KOPT-K1 (cell line): ENCODE data around the gene IFITM2.

Source experiments
- H3K27ac ChIP-seq: fragments of 200-600 bp; sonication (generic); 2 replicates; pipeline ENCODE4 v1.5.1; 2016; ENCODE audit warnings: antibody characterized with exemption, mild to moderate bottlenecking, low read depth, low read length; ENCODE audit not compliant: poor library complexity, severe bottlenecking
- H3K36me3 ChIP-seq: fragments of 200-600 bp; sonication (generic); 2 replicates; pipeline ENCODE4 v1.5.1; 2017; ENCODE audit warnings: antibody characterized with exemption, mild to moderate bottlenecking, low read length, moderate library complexity; ENCODE audit not compliant: insufficient read depth
- H3K9me3 ChIP-seq: fragments of 200-600 bp; sonication (generic); 2 replicates; pipeline ENCODE4 v1.5.1; 2017; ENCODE audit warnings: antibody characterized with exemption, low read length, mild to moderate bottlenecking; ENCODE audit not compliant: insufficient read depth, poor library complexity, severe bottlenecking

IFITM2 gene

DNA sequence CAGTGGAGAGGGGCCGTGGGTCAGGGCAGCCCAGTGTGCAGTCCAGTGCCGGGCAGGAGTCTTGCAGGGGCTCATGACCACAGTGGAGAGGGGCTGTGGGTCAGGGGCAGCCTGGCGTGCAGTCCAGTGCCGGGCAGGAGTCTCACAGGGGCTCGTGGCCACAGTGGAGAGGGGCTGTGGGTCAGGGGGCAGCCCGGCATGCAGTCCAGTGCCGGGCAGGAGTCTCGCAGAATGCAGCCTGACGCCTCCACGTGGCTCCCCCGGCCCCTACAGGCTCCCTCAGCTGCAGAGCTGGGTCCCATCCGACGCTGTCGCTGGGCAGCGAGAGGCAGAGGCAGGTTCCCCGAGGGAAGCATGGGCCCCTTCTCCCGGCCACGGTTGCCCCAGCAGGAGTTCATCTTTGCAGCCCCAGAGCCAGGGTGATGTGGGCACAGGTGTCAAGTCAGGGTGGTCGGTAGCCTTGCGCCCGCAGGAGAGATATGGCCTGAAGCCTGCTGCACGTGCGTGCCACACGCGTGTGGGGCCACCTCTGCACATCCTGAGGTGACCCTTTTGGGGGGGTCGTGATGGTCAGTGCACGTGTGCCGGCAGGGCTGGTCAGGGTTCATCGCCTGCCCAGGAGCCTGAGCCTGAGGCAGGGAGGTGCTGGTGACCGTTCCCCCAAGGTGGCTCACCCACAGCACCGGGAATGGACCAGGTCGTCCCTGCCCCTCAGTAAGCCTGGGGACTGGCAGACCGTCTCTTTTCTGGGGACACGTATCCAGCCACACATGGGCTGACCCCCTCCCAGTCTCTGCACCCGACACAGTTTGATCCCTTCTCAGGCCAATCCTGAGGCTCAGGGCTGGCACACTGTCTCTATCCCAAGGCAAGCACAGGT lies 11.2 kb upstream of the IFITM2 start:
- no peaks in the 10 kb centered on the region for H3K9me3 ChIP-seq
- no peak overlapping the region for H3K27ac ChIP-seq
- H3K36me3 ChIP-seq, result peaks cover 53% of the 10 kb centered on the region

DNA sequence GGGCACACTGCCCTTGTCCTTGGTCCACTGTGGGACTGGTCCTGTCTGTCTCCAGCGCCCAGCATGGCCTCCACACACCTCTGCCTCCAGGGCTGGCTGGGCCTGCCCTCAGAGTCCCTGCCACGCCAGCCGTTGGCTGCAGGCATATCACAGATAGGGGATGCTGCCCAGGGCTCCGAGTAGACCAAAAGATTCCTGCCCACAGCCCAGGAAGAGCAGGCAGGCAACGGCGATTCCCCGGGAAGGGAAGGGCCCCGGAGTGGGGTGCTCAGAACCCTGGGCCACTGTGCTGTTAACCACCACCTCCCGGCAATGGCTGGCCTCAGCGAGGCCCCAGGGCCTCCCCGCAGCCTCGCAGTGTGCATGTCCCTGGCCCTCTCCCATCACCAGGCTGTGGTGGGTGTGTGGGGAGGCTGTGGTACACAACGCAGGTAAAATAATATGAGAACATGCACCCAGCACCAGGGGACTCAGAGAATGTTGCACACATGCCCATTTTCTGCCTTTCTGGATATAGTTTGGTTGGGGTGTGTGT lies 10.5 kb upstream of the IFITM2 start:
- Histone ChIP-seq H3K9me3 (no peaks in the 10 kb centered on the region), H3K27ac (no peak overlapping the region), H3K36me3 (peaks cover 46% of the 10 kb centered on the region)

DNA sequence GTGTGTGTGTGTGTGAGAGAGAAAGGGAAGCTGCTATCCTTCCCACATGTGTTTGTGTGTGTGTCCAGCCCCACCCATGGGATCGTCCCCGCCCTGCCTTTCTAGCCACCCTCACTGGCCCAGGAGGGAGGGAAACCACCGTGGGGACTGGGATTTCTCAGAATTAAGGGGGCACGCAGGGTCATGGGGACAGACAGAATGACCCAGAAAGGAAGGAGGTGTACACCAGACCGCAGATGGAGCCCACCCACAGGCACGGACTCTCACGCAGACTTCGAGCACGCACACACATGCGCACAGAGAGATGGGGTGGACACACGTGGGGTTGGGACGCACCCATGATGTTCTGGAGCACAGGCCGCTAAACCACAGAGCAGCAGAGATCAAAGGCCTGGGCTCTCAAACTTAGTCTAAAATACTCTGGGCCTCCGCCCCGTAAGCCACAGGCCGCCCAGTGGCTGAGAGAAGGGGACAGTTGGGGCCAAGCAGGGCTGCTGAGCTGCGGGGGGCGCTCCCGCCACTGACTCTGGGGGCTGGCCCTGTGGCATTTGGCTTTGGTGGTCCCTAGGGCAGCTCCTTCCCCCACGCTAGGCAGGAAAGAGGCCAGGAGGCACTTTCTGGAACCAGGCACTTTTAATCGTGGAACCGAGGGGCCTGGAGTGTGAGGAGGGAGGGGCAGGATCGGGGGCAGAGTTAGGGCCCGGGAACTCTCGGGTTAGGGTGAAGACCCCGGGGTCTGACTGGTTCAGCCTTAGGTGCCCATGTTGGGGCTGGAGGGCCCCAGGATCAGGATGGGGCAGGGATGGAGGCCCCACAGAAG lies 9.8 kb upstream of the IFITM2 start:
- H3K27ac ChIP-seq, result no peak overlapping the region
- H3K36me3 ChIP-seq, result peaks cover 39% of the 10 kb centered on the region
- no peaks in the 10 kb centered on the region for H3K9me3 ChIP-seq

DNA sequence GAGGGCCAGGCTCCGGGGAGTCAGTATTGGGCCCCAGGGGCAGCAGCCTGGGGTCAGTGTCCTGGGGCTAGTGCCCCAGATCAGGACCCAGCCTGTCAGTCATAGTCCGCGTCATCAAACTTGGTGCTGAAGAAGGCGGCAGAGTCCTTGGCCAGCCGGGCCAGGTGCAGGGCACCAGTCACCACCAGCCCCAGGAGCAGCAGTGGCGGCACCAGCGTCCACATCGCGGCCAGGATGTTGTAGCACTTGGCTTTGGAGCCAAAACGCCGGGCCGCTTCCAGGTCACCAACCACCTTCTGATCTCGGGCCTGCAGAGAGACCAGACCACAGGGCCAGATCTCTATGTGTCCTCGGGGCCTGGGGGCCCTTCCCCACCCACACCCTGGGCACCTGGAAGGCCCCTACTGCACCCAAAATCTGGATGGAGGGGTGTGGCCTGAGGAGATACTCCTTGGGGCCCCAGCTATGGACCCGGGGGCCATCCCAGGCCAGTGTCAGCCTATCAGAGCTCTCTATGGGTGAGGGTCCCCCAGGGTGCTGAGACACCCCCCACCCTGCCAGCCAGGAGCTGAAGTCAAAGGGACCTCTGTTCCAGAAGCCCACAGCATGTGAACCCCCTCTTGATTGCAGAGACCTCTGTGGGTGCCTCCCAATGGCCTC lies 9.1 kb upstream of the IFITM2 start:
- H3K27ac ChIP-seq, result no peak overlapping the region
- H3K36me3 ChIP-seq, result peaks cover 32% of the 10 kb centered on the region
- no peaks in the 10 kb centered on the region for H3K9me3 ChIP-seq

DNA sequence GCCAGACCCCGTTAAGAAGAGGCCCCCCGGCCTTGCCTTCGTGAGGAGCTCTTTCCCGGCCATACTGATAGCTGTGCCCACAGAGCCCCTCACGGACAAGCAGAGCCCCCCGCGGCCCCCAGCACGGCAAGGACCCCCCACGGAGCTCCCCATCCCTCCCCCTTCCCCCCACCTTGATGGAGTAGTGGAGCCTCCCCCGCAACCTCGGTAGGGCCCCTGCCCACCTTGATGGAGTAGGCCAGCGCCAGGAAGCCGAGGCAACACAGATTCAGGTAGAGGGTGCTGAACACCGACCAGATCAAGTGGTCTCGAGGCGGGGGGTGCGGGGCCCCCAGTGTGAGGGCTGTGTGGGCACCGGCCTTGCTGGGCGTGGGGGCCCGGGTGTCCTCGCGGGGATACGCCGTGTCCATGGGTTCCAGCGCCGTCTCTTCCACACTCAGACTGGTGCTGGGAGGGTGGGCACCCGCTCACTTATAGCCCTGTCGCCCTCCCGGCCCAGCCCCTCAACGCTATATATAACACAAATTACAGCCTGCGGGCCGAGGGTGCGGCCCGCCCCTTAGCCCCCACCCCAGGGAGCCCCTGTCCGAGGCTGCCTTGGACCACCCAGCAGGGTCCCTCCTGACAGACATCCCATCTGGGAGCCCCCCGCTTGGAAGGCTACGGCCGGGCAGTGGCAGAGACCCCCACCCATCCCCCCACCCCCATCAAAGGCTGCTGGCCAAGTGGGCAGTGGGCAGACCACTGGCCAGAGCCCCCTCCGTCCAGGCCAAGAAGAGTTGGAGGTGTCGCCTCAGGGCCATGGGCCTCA lies 8.3 kb upstream of the IFITM2 start, which contains the start of gene IFITM5:
IFITM5 (minus strand) TSS at position 446 of the 811 bp plus-strand sequence; CDS start at position 410, 36 bp downstream.
- Histone ChIP-seq H3K9me3 (no peaks in the 10 kb centered on the region), H3K36me3 (peaks cover 24% of the 10 kb centered on the region), H3K27ac (no peak within 1 kb of the TSS)

DNA sequence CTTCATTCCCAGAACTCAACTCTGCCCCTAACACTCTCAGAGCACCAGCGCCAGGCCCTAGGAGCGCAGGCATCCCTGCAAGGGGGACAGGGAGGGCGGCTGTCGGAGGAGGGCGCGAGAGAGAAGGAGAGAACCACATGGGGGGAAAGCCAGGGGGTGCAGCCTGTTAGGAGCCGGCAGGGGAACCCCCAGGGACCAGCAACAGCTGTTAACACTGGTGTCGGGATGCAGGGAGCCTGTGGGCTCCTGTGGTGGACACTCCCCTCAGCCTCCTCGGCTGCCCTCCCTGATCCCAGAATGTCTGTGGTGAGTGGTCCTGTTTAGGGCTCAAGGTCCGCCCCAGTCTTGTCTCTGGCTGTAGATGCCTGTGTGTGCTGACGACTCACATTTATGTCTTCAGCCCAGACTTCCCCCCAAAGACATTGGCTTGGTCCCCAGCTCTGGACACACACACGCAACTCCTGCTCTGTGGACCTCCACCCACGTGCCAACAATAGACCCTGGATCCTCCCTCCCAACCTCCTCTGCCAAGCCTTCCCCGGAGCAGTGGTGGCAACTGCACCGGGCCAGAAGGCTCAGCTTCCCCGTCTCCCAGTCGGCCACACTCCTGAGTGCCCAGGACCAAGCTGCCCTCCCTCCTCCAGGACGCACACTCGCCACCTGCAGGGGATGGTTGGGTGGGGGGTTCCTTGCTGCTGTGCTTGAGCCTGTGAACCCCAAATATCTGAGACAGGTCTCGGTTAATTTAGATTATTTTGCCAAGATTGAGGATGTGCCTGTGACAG lies 7.5 kb upstream of the IFITM2 start:
- H3K27ac ChIP-seq, result no peak overlapping the region
- H3K36me3 ChIP-seq, result peaks cover 16% of the 10 kb centered on the region
- no peaks in the 10 kb centered on the region for H3K9me3 ChIP-seq

DNA sequence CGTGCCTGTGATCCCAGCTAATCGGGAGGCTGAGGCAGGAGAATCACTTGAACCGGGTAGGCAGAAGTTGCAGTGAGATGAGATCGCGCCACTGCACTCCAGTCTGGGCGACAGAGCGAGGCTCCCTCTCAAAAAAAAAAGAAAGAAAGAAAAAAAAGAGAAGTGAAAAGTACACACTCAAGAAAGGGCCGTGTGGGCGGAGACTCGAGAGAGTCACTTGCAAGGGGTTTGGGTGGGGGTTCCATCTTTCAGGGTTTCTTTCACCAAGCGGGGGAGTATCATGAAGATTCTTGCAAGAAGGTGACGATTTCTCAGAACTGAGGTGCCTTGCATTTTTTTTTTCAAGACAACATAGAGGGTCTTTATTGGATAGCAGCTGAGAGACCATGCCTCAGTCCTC lies 4.3 kb upstream of the IFITM2 start:
- no peaks in the 10 kb centered on the region for H3K9me3 ChIP-seq
- no peak overlapping the region for H3K27ac ChIP-seq
- no peaks in the 10 kb centered on the region for H3K36me3 ChIP-seq

DNA sequence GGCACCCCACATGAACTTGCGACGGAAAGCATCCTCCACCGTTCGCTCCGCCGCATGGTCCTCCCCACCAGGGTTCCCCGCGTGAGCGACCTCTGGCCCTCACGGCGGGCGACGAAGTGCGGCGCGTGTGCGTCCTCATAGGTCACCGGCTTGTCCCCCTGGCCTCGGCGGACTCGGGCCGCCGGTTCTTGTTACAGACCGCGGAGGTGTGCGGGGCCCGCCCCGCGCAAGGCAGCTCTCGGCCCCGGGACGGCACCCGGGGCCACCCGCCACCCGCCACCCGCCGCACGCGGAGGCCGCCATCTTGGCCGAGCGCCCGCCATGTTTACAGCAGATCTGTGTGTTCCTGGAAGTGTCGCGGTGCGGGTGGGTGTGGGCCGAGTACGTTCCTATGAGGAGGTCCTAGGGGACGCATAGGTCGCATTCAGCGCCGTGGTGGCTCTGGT lies 3.5 kb upstream of the IFITM2 start:
- Histone ChIP-seq H3K27ac (no peak overlapping the region), H3K36me3 (no peaks in the 10 kb centered on the region), H3K9me3 (no peaks in the 10 kb centered on the region)

DNA sequence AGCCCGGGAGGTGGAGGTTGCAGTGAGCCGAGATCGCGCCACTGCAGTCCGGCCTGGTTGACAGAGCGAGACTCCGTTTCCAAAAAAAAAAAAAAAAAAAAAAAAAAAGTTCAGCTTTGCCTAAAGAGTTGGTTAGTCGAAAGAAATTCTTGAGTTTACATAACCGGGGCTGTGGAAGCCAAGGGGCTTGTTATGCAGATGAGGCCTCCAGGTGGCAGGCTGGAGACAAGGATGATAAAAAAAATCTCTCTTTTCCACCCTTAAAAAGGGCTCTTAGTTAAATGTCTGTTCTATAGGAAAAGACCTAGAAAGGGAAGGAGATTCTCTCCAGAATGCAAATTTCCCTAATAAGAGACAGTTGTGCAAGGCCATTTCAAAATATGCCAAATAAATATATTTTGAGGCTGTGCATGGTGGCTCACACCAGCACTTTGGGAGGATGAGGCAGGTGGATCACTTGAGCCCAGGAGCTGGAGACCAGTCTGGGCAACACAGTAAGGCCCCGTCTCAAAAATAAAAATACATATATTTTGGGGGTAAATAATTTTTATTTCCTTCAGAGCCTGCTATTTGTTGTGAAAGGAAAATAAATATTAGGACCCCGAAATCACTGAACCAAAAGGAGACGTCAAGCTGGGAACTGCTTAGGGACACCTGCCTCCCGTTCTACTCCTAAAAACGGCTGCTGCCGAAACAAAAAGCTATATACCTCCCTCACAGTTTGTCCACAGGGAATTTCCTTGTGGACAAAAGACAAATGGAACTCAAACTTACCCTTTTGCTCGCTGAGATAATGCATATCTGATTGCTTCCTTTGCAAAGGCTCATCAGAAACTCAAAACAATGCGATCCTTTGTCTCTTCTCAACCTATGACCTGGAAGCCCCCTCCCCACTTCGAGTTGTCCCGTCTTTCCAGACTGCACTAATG lies 2.4 kb upstream of the IFITM2 start:
- Histone ChIP-seq H3K36me3 (no peaks in the 10 kb centered on the region), H3K27ac (no peak overlapping the region), H3K9me3 (no peaks in the 10 kb centered on the region)

DNA sequence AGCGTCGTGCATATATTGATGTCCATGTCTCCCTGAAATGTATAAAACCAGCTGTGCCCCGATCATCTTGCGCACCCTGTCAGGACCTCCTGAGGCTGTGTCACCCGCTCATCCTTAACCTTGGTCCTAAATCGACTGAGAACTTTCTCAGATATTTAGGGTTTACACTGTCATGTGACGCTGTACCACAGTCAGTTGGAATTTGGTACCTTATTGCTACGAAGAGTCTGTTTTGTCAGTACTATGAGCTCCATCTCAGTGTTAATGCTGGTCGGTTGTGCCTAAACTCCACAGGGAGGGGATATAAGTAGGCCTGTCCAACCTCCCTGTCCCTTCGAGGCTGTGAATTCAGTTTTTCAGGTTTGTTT lies 1.8 kb upstream of the IFITM2 start:
- H3K9me3 ChIP-seq, result no peaks in the 10 kb centered on the region
- no peak overlapping the region for H3K27ac ChIP-seq
- H3K36me3 ChIP-seq, result no peaks in the 10 kb centered on the region

DNA sequence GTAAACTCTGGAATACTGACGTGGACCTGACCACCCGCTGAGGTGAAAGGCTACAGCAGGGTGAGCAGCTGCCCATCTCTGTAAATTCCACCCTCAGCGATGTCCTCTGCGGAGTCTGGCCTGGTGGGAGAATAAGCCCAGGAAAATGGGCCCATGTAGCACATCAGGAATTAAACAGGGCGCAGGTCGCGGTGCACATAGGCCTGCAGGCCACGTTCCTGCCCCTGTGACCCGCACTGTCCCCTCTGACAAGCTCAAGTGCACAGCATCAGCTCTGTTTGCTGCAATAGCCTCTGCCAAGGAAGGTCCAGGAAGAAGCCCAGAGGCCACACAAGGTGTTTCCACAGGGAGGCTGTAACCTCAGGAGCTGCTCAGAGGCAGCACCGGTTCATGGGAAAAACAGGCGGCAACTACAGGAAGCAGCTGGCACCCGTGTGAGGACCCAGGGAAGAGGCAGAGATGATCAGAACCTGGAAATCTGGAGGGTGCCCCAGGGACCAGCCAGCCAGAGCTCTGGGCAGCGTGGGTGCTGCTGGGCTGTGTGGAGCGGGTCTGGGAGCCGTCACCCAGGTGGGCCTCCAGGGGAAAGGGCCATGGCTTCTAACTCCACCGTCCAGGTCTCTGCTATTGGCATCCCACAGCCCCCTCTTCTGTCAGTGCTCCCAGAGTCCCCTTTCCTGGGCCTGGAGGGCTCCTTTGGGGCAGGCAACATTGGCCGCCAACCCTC lies 808 bp upstream of the IFITM2 start:
- Histone ChIP-seq H3K27ac (no peak overlapping the region), H3K36me3 (no peaks in the 10 kb centered on the region), H3K9me3 (no peaks in the 10 kb centered on the region)
